GM18526 (cell line): ENCODE results near the gene TMEM178B.

Source experiments
- POLR2A ChIP-seq: IDR thresholded peaks from 3 replicates; pipeline ENCODE4 v1.6.1; 2011; ENCODE audit not compliant: insufficient read length; ENCODE audit errors: extremely low read depth

The TMEM178B gene

GRCh38 chr7:141381794-141382427 is 308.0 kb downstream of the TMEM178B start:
- no peak for TF ChIP-seq POLR2A

GRCh38 chr7:141386881-141387280 is 313.0 kb downstream of the TMEM178B start:
- TF ChIP-seq POLR2A: no peak

- TF ChIP-seq POLR2A: no peak
Observed at GRCh38 chr7:141387521-141388217, 313.8 kb downstream of the TMEM178B start.

GRCh38 chr7:141389140-141389796 is 315.4 kb downstream of the TMEM178B start:
- TF ChIP-seq POLR2A: no peak

- TF ChIP-seq POLR2A: no peak
Observed at GRCh38 chr7:141390339-141390738, 316.5 kb downstream of the TMEM178B start.

- no peak for TF ChIP-seq POLR2A
Observed at GRCh38 chr7:141393056-141393455, 319.2 kb downstream of the TMEM178B start.

- no peak for TF ChIP-seq POLR2A
Observed at GRCh38 chr7:141397236-141398163, 323.6 kb downstream of the TMEM178B start.

GRCh38 chr7:141400356-141400755 is 326.5 kb downstream of the TMEM178B start:
- no peak for TF ChIP-seq POLR2A

- no peak for TF ChIP-seq POLR2A
Observed at GRCh38 chr7:141402277-141402996, 328.6 kb downstream of the TMEM178B start.

GRCh38 chr7:141406347-141406746 is 332.5 kb downstream of the TMEM178B start:
- no peak for TF ChIP-seq POLR2A

GRCh38 chr7:141407893-141408292 is 334.0 kb downstream of the TMEM178B start:
- TF ChIP-seq POLR2A: no peak

GRCh38 chr7:141408440-141408839 is 334.6 kb downstream of the TMEM178B start:
- TF ChIP-seq POLR2A: no peak

- no peak for TF ChIP-seq POLR2A
Observed at GRCh38 chr7:141409219-141409618, 335.4 kb downstream of the TMEM178B start.

GRCh38 chr7:141409801-141410329 is 336.0 kb downstream of the TMEM178B start:
- no peak for TF ChIP-seq POLR2A
